Colonic mucosa (tissue), 4 donors: ENCODE results near the gene ACKR2. TPM values are rescaled to one million over a fixed set of nuclear protein-coding genes. Genes with fewer than 3 reads are reported as not detected.

Experiments
- DNase-seq: peaks from one replicate; pipeline ENCODE4 v3.0.0-alpha.2; 2020
- H3K27ac ChIP-seq: fragments of 200-600 bp; one replicate; pipeline ENCODE4 v1.8.0; 2021
- H3K27me3 ChIP-seq: fragments of 200-600 bp; one replicate; pipeline ENCODE4 v1.8.0; 2021
- H3K36me3 ChIP-seq: fragments of 200-600 bp; one replicate; pipeline ENCODE4 v1.8.0; 2021
- H3K4me1 ChIP-seq: fragments of 200-600 bp; one replicate; pipeline ENCODE4 v1.8.0; 2021; ENCODE audit warnings: mild to moderate bottlenecking
- H3K4me3 ChIP-seq: fragments of 200-600 bp; one replicate; pipeline ENCODE4 v1.8.0; 2021
- H3K9ac ChIP-seq, 2 donors: one replicate each; pipeline ENCODE4 v1.7.0; 2013; ENCODE audit warnings: control low read depth in 2 of 2, low read depth in 2 of 2, low read length in 2 of 2
- H3K9me3 ChIP-seq: fragments of 200-600 bp; one replicate; pipeline ENCODE4 v1.8.0; 2021
- intact Hi-C: fragments of 100-400 bp; cut with DNase I; formaldehyde crosslinking; loops from one replicate; pipeline ENCODE4 v1.14.1; 2022
- total RNA-seq, 2 donors: library from RNA; stranded (reverse); fragmentation: NEBNext Ultra II Directional in 1 of 2; extraction: Animal tissue kit (Norgen Biotek cat#: 25700) in 1 of 2; gene quantifications; one replicate each; pipeline ENCODE4 v1.2.1, GENCODE V29; 2021
- TF ChIP-seq, protein P1 (sequence below): fragments of 200-600 bp; IDR thresholded peaks from one replicate; pipeline ENCODE4 v1.8.0; 2022; ENCODE audit warnings: antibody characterized with exemption, mild to moderate bottlenecking
- donor health status: healthy.
- donor health status: DM: no; HTN: no; CAD: no.
- donor health status: DM: no; HTN: no; CAD: no.

Gene ACKR2
- total RNA-seq, 2 donors from 2014 or later: 3.2 to 6.5 TPM

DNA sequence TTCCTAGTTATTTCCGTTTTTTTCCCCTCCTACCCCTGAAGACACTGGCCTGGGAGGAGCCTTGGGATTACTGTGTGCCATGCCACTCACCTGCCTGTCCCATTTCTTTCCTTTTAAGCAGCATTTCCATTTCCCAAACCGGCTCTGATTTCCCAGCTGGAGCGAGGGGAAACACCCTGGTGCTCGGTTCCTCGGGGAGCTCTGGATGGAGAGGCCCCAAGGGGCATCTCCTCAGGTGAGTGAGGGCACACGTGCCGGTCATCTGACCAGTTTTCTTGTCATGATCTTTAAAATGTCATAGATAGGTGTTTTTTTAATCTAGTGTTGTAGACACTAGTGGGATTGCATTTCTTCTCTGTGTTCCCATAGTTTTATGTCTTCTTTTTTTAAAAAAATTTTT is 99.4 kb downstream of the ACKR2 start:
- Histone ChIP-seq H3K27ac (no peak overlapping the region), H3K4me1 (no peaks in the 10 kb centered on the region), H3K36me3 (peaks cover 7% of the 10 kb centered on the region), H3K9ac (no peak overlapping the region), H3K27me3 (no peaks in the 10 kb centered on the region), H3K9me3 (no peaks in the 10 kb centered on the region), H3K4me3 (no peak overlapping the region)
- TF ChIP-seq, protein P1, sequence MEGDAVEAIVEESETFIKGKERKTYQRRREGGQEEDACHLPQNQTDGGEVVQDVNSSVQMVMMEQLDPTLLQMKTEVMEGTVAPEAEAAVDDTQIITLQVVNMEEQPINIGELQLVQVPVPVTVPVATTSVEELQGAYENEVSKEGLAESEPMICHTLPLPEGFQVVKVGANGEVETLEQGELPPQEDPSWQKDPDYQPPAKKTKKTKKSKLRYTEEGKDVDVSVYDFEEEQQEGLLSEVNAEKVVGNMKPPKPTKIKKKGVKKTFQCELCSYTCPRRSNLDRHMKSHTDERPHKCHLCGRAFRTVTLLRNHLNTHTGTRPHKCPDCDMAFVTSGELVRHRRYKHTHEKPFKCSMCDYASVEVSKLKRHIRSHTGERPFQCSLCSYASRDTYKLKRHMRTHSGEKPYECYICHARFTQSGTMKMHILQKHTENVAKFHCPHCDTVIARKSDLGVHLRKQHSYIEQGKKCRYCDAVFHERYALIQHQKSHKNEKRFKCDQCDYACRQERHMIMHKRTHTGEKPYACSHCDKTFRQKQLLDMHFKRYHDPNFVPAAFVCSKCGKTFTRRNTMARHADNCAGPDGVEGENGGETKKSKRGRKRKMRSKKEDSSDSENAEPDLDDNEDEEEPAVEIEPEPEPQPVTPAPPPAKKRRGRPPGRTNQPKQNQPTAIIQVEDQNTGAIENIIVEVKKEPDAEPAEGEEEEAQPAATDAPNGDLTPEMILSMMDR: no peak
- no peak for DNase-seq
- intact Hi-C loops: no loop called here

DNA sequence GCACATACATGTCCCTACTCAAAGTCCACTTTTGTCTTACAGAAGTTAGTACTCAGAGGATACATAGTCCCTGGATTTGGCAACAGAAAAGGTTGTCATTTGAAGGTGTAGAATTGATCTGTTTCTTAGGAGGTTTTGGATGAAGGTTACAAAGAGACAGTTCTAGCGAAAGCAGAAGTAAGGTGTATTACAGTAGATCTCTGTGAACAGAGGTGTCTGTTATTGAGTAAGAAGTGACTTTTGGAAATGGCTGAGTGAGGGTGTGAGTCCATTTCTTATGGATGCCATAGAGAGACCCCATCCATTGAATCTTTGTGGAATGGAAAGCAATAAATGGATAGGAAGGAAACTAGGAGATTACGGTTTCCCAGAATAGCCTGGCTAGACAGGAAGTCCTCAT is 102.3 kb downstream of the ACKR2 start:
- H3K27ac ChIP-seq: no peak overlapping the region
- no peak overlapping the region for H3K9ac ChIP-seq
- TF ChIP-seq, protein P1: no peak
- peaks cover 8% of the 10 kb centered on the region for H3K36me3 ChIP-seq
- intact Hi-C loops: no loop called here
- H3K4me3 ChIP-seq: no peak overlapping the region
- no peaks in the 10 kb centered on the region for H3K4me1 ChIP-seq
- peaks cover 4% of the 10 kb centered on the region for H3K9me3 ChIP-seq
- no peaks in the 10 kb centered on the region for H3K27me3 ChIP-seq
- DNase-seq: no peak

DNA sequence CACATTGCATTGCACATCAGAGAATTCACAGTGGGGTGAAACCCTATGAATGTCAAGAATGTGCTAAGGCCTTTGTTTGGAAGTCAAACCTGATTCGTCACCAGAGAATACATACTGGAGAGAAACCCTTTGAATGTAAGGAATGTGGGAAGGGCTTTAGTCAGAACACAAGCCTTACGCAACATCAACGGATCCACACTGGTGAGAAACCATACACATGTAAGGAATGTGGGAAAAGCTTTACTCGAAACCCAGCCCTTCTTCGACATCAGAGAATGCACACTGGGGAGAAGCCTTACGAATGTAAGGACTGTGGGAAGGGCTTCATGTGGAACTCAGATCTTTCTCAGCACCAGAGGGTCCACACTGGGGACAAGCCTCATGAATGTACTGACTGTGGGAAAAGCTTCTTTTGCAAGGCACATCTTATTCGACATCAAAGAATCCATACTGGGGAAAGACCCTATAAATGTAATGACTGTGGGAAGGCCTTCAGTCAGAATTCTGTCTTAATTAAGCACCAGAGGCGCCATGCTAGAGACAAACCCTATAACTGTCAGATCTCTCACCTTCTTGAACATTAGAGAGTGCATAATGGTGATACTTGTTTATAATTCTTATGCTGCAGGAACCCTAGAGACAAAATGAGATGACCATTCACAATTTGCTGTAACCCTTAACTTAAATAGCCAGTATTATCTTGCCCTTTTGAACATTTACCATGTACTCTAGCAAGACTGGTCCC is 105.7 kb downstream of the ACKR2 start:
- TF ChIP-seq, protein P1: no peak
- intact Hi-C loops: no loop called here
- no peak for DNase-seq
- Histone ChIP-seq H3K9ac (no peak overlapping the region), H3K4me1 (no peaks in the 10 kb centered on the region), H3K36me3 (peaks cover 8% of the 10 kb centered on the region), H3K4me3 (no peak overlapping the region), H3K27me3 (no peaks in the 10 kb centered on the region), H3K9me3 (peaks cover 9% of the 10 kb centered on the region), H3K27ac (no peak overlapping the region)

Other genes with a start within 250 kb of the ACKR2 start
- 10 to 100 TPM; 17.1 to 17.5 TPM for gene SEC22C, start 227.5 kb upstream of the ACKR2 start, total RNA-seq
- 10 to 100 TPM; 21.7 to 24.9 TPM for gene SS18L2, start 218.6 kb upstream of the ACKR2 start, total RNA-seq
- gene NKTR, start 208.8 kb upstream of the ACKR2 start, total RNA-seq: 10 to 100 TPM; 47.5 to 48.2 TPM
- gene ZBTB47, start 155.7 kb upstream of the ACKR2 start, total RNA-seq: 1 to 10 TPM; 4.0 to 9.0 TPM
- not detected for gene KLHL40, start 123.9 kb upstream of the ACKR2 start, total RNA-seq
- 1 to 10 TPM in 1 of 2 donors, under 1 TPM in 1; 0.50 to 1.2 TPM for gene HHATL, start 106.6 kb upstream of the ACKR2 start, total RNA-seq
- 1 to 10 TPM in 1 of 2 donors, under 1 TPM in 1; 0.93 to 5.3 TPM for gene CCDC13, start 36.2 kb upstream of the ACKR2 start, total RNA-seq
- 100 to 1,000 TPM; 224 to 360 TPM for gene HIGD1A, start 5.0 kb upstream of the ACKR2 start, total RNA-seq
- under 1 TPM in 1 of 2 donors, not detected in 1; 0.20 TPM for gene CYP8B1, start 66.4 kb downstream of the ACKR2 start, total RNA-seq
- 1 to 10 TPM; 2.8 to 5.5 TPM for gene ZNF662, start 96.7 kb downstream of the ACKR2 start, total RNA-seq
- gene GASK1A, start 169.9 kb downstream of the ACKR2 start, total RNA-seq: 1 to 10 TPM; 1.3 to 2.2 TPM